HCT116 (cell line): ENCODE results near the gene DHRS4. TPM values are rescaled to one million over a fixed set of nuclear protein-coding genes. Genes with fewer than 3 reads are reported as not detected.
"Not testable (repeated sequence)": the region's sequence is repeated elsewhere in the genome, so short reads cannot be mapped to it uniquely, and the experiment has no call there.

Source experiments
- ATAC-seq: fragments of 200-7000 bp; cut with Tn5 transposase; 2 replicates; pipeline ENCODE4 v1.9.1; 2020; ENCODE audit warnings: mild to moderate bottlenecking, moderate library complexity
- BruUV-seq: library from RNA; stranded (reverse); fragments of 400-500 nt; replicated peaks from 2 replicates; lab custom pipeline; 2021; lab: Mats Ljungman, UMichigan
- CTCF ChIA-PET: fragments of 300-600 bp; sonication (Branson Sonifier 250); formaldehyde crosslinking; loops from one replicate; lab custom pipeline; 2021; ENCODE audit warnings: antibody characterized with exemption; lab: Charles Lee
- POLR2A ChIA-PET: fragments of 300-600, 350-600 bp; sonication (Branson Sonifier 250); formaldehyde crosslinking; loops from one replicate; lab custom pipeline; 2021; ENCODE audit warnings: antibody characterized with exemption; lab: Charles Lee
- RAD21 ChIA-PET, 2 experiments: fragments of 300-600 bp; sonication (Branson Sonifier 250); formaldehyde crosslinking; loops; one replicate each; lab custom pipeline; 2023; ENCODE audit warnings: low total read pairs in 2 of 2; ENCODE audit not compliant: uncharacterized antibody in 2 of 2, unreplicated experiment in 2 of 2, low non-redundant PET in 1 of 2; lab: Charles Lee
- DNase-seq: peaks from one replicate; pipeline ENCODE4 v3.0.0-alpha.2; 2010; ENCODE audit warnings: low read depth, low spot score
- H2AFZ ChIP-seq: fragments of 200-600 bp; shearing (Covaris generic), sonication (generic); 2 replicates; pipeline ENCODE4 v1.6.1; 2017; ENCODE audit warnings: low read depth, mixed run types, mixed read lengths, antibody characterized with exemption, low read length; ENCODE audit not compliant: poor library complexity, severe bottlenecking
- H3K27ac ChIP-seq: 2 replicates; pipeline ENCODE4 v1.5.1; 2012; ENCODE audit warnings: low read depth, low read length
- H3K27me3 ChIP-seq: fragments of 200-600 bp; sonication (generic); 2 replicates; pipeline ENCODE4 v1.6.1; 2016; ENCODE audit warnings: mixed run types, low read length, mixed read lengths; ENCODE audit not compliant: insufficient read depth
- H3K36me3 ChIP-seq, 2 experiments: fragments of 200-500 bp in 1 of 2; fragments of 200-600 bp in 1 of 2; sonication (Bioruptor generic) in 1 of 2; sonication (generic) in 1 of 2; 2 replicates each; pipeline versions ENCODE4 v1.5.1 to v1.6.1; 2014 to 2016; ENCODE audit warnings: low read length in 2 of 2, inconsistent platforms in 1 of 2, mixed read lengths in 1 of 2, mixed run types in 1 of 2; ENCODE audit not compliant: insufficient read depth in 2 of 2, control insufficient read depth in 1 of 2
- H3K4me1 ChIP-seq, 2 experiments: fragments of 200-600 bp in 1 of 2; sonication (generic) in 1 of 2; 2 replicates each; pipeline versions ENCODE4 v1.5.1 to v1.6.1; 2012 to 2017; ENCODE audit warnings: low read length in 2 of 2, inconsistent platforms in 1 of 2, mild to moderate bottlenecking in 1 of 2, mixed read lengths in 1 of 2, mixed run types in 1 of 2, moderate library complexity in 1 of 2; ENCODE audit not compliant: insufficient read depth in 2 of 2, control insufficient read depth in 1 of 2
- H3K4me2 ChIP-seq: fragments of 200-600 bp; sonication (generic); 2 replicates; pipeline ENCODE4 v1.6.1; 2017; ENCODE audit warnings: mixed run types, low read length, mixed read lengths
- H3K4me3 ChIP-seq, 2 experiments: fragments of 200-600 bp in 1 of 2; sonication (generic) in 1 of 2; replicated peaks in 1 of 2; 2 replicates each; pipeline ENCODE4 v1.5.1; 2011 to 2016; ENCODE audit warnings: low read length in 2 of 2, control low read depth in 1 of 2, low read depth in 1 of 2, mild to moderate bottlenecking in 1 of 2, mixed read lengths in 1 of 2, mixed run types in 1 of 2
- H3K79me2 ChIP-seq: fragments of 200-600 bp; sonication (generic); 2 replicates; pipeline ENCODE4 v1.6.1; 2017; ENCODE audit warnings: mild to moderate bottlenecking, mixed run types, low read length, moderate library complexity, mixed read lengths; ENCODE audit not compliant: insufficient read depth
- H3K9ac ChIP-seq: fragments of 200-600 bp; sonication (generic); 2 replicates; pipeline ENCODE4 v1.6.1; 2016; ENCODE audit warnings: low read length, mixed read lengths
- H3K9me2 ChIP-seq: fragments of 200-600 bp; sonication (generic), shearing (Covaris generic); 2 replicates; pipeline ENCODE4 v1.6.1; 2017; ENCODE audit warnings: mixed run types, mild to moderate bottlenecking, moderate library complexity; ENCODE audit not compliant: insufficient read depth
- H3K9me3 ChIP-seq, 2 experiments: fragments of 200-500 bp in 1 of 2; fragments of 200-600 bp in 1 of 2; sonication (Bioruptor generic) in 1 of 2; sonication (generic) in 1 of 2; 2 replicates each; pipeline ENCODE4 v1.6.1; 2014 to 2017; ENCODE audit warnings: low read length in 2 of 2, mixed read lengths in 2 of 2, inconsistent platforms in 1 of 2, low read depth in 1 of 2, mild to moderate bottlenecking in 1 of 2, mixed run types in 1 of 2, moderate library complexity in 1 of 2; ENCODE audit not compliant: control insufficient read depth in 1 of 2, insufficient read depth in 1 of 2
- H4K20me1 ChIP-seq: fragments of 200-600 bp; sonication (generic), shearing (Covaris generic); 2 replicates; pipeline ENCODE4 v1.6.1; 2017; ENCODE audit warnings: mixed run types, mild to moderate bottlenecking, moderate library complexity; ENCODE audit not compliant: insufficient read depth
- intact Hi-C: fragments of 100-400 bp; cut with micrococcal nuclease; formaldehyde crosslinking; loops from 2 replicates; pipeline ENCODE4 v1.10.0; 2022
- total RNA-seq: library from RNA; stranded (reverse); gene quantifications from one replicate; pipeline ENCODE4 v1.2.1, GENCODE V29; 2021; ENCODE audit not compliant: unreplicated experiment

DHRS4 gene
- total RNA-seq, 1 experiment from 2014 or later: 21.8 TPM

- DNase-seq, H3K27ac ChIP-seq, H3K4me3 ChIP-seq, H3K9ac ChIP-seq, H3K27me3 ChIP-seq, BruUV-seq, H3K9me3 ChIP-seq, CTCF ChIA-PET, ATAC-seq, H3K36me3 ChIP-seq, H2AFZ ChIP-seq, H3K79me2 ChIP-seq, H3K4me1 ChIP-seq, intact Hi-C loops, POLR2A ChIA-PET, H3K4me2 ChIP-seq, H3K9me2 ChIP-seq, RAD21 ChIA-PET, H4K20me1 ChIP-seq: not testable (repeated sequence)
Observed at GRCh38 chr14:23961704-23962103, 8.1 kb downstream of the DHRS4 start.

- CTCF ChIA-PET, ATAC-seq: not testable (repeated sequence)
Observed at GRCh38 chr14:23969130-23969480, 15.5 kb downstream of the DHRS4 start.

GRCh38 chr14:23969481-23970282 lies 16.1 kb downstream of the DHRS4 start:
- H3K9ac ChIP-seq, H3K79me2 ChIP-seq, H3K4me1 ChIP-seq, H3K4me3 ChIP-seq, H2AFZ ChIP-seq, H3K9me3 ChIP-seq, H3K4me2 ChIP-seq, BruUV-seq, H3K27me3 ChIP-seq, DNase-seq, H4K20me1 ChIP-seq, CTCF ChIA-PET, H3K36me3 ChIP-seq, RAD21 ChIA-PET, intact Hi-C loops, H3K9me2 ChIP-seq, H3K27ac ChIP-seq: not testable (repeated sequence)
- POLR2A ChIA-PET: interaction anchor here (1.6 kb wide), 1 partner anchor 19 kb away, joined by 4 read pairs; the partner anchor contains the start of gene DHRS4L2
- peak; percentile 54; the same call in 1 of the 2 replicates for ATAC-seq

More at GRCh38 chr14:23969130-23969480, 15.5 kb downstream of the DHRS4 start:
- H3K9me3 ChIP-seq, POLR2A ChIA-PET, H4K20me1 ChIP-seq, H3K27ac ChIP-seq, H3K9me2 ChIP-seq, H3K4me1 ChIP-seq, H3K27me3 ChIP-seq, H3K4me3 ChIP-seq, H2AFZ ChIP-seq, RAD21 ChIA-PET, H3K36me3 ChIP-seq, intact Hi-C loops, DNase-seq, H3K79me2 ChIP-seq, H3K9ac ChIP-seq, H3K4me2 ChIP-seq, BruUV-seq: not testable (repeated sequence)

- H4K20me1 ChIP-seq, H3K4me3 ChIP-seq, H3K4me2 ChIP-seq, ATAC-seq, H2AFZ ChIP-seq, H3K9ac ChIP-seq, BruUV-seq, H3K9me3 ChIP-seq, CTCF ChIA-PET, H3K27ac ChIP-seq, RAD21 ChIA-PET, H3K4me1 ChIP-seq, H3K9me2 ChIP-seq, H3K79me2 ChIP-seq, H3K36me3 ChIP-seq, H3K27me3 ChIP-seq, DNase-seq, intact Hi-C loops: not testable (repeated sequence)
- POLR2A ChIA-PET: interaction anchor here (1.6 kb wide), 1 partner anchor 18 kb away, joined by 4 read pairs; the partner anchor contains the start of gene DHRS4L2
Observed at GRCh38 chr14:23970283-23970659, 16.7 kb downstream of the DHRS4 start.
